A673 (cell line): Measurements from ENCODE around the gene CENPM.

Experiments used
- CTCF ChIP-seq: fragments of 300-800, 200-600 bp; sonication (generic); conservative IDR thresholded peaks from 2 replicates; pipeline ENCODE4 v1.5.1; 2017; ENCODE audit warnings: low read depth, mild to moderate bottlenecking, antibody characterized with exemption, low read length, moderate library complexity, mixed read lengths
- EZH2 ChIP-seq: fragments of 200-600 bp; sonication (generic); IDR thresholded peaks from 2 replicates; pipeline ENCODE4 v1.6.1; 2017; ENCODE audit warnings: borderline replicate concordance, low read depth, mild to moderate bottlenecking, mixed read lengths, antibody characterized with exemption, low read length; ENCODE audit not compliant: poor library complexity, severe bottlenecking

- TF ChIP-seq CTCF (no peak), EZH2 (no peak)
Measured at GRCh38 chr22:41935509-41935908, 11.4 kb downstream of the CENPM start.
